GM21447 (cell line): ENCODE results near the gene WWOX.

Experiments used
- ATAC-seq: cut with Tn5 transposase; IDR thresholded peaks from one replicate; pipeline ENCODE4 v1.9.1; 2021; ENCODE audit not compliant: unreplicated experiment

Gene WWOX

GRCh38 chr16:78455861-78456260, 356.4 kb downstream of the WWOX start:
- no peak for ATAC-seq

DNA sequence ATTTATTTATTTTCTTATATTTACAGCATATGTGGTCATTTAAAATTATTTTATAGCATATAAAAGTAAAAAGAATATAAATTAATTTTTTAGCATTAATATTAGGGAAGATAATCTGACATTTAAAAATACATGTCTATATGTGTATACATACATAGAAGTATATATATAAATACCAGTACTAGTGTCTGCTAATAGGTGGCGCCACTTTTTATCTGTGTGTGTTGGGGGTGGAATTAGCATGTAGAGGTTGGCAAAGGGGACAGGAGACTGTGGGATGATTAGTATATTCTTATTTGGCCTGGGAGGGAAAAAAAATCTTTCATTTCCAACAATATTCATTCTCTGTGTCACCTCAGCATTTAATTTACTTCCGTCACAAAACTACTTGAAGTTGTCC, 359.1 kb downstream of the WWOX start:
- ATAC-seq: no peak

DNA sequence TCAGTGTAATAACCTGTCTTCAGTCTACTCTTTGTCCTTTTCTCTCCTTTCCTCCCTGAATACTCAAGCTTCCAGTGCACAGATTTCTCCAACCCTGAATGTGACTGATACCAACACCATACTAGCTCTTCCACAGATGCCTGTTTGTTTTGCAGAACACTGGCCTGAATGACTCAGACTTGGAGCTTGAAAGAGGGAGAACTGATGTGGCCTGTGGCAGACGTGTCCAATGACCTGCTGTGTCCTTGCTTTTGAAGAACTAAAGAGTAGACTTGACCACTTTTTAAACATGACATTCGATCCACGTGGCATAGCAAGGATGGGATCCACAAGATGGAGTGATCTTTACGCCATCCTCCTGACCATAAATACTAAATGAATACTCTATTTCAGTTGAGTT, 361.0 kb downstream of the WWOX start:
- ATAC-seq: no peak

DNA sequence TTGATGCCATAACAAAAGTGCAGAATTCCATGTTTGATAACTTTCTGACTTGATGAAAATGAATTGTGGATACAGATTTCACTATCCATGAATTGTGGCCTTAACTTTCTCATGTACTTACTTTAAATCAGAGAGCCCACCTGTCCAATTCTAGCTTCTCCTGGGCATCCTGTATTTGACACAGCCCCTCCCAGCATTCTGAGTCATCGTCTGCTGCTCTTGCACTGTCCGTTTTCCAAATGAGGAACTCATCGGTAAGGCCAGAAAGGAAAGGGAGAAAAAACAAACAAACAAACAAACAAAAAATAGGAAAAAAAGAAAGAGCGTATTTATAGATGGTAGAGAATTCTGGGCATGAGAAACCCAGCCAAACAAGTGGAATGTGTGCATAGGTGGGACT, 361.6 kb downstream of the WWOX start:
- no peak for ATAC-seq

GRCh38 chr16:78461496-78462287, 362.2 kb downstream of the WWOX start:
- ATAC-seq: no peak

DNA sequence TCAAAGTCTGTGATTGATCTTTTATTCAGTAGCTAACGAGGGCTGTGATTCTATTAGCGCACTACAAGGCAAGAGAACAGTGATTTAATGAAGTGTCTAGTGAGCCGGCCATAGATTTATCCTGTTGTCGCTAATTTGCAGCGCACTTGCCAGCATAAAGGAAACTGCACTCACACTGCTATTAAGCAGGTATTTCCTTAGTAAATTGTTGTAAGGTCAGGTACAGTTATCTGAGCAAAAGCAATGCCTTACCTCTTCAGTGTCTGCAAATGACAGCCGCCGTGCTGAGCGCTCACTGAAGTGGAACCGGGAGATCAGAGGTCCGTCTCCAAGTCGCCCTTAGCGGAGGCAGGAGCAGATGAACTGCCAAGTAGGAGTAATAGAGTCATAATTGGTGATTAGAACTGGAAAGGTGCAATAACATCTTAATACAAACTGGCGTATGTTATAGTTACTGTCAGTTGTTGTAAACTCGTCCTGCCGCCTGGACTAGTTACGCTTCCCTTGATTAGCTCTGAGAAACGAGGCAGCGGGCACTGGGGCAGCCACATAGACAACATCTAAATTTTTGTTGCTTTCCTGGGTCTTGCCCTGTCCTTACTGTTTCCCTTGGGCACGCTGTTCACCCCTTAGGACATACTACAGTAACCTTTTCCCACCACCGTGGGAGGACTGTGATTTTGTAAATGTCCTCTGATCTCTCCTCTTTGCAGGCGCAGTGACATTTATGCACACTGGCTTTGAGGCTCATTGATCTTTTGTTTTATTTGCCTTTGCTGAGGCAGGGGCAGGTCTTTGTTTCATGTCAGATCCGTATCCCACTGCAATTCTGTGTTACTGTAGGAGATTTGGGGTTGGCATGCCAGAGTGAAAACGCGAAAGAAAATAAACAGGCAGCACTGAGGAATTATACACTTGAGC, 363.1 kb downstream of the WWOX start:
- no peak for ATAC-seq

- ATAC-seq: no peak
Observed at GRCh38 chr16:78463591-78463990, 364.1 kb downstream of the WWOX start.

DNA sequence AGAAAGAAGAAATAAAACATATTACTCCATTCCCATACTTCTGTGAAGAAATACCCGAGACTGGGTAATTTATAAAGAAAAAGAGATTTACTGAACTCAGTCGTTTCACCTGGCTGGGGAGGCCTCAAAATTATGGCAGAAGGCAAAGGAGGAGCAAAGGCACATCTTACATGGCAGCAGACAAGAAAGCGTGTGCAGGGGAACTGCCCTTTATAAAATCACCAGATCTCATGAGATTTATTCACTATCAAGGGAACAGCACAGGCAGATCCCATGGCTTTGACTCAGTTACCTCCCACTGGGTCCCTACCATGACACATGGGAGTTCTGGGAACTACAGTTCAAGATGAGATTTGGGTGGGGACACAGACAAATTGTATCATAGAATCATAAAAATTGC, 365.4 kb downstream of the WWOX start:
- ATAC-seq: no peak

- no peak for ATAC-seq
Observed at GRCh38 chr16:78465730-78466129, 366.3 kb downstream of the WWOX start.

DNA sequence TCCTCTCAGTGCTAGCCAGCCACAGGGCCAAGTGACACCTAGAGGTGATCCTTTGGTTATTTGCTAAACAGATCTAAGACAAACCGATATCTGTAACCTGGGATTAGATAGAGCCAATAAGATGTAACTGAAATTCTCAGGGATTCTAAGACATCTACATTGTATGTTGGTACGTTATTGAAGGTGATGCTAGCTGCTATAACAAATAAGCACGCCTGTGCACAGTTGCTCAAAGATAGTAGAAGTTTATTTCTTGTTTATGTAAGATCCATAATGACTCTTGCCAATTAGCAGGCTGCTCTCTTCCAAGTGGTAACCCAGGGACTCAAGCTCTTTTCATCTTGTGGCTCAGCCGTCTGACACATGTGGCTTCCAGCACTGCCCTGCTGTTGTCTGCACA, 370.3 kb downstream of the WWOX start:
- no peak for ATAC-seq

DNA sequence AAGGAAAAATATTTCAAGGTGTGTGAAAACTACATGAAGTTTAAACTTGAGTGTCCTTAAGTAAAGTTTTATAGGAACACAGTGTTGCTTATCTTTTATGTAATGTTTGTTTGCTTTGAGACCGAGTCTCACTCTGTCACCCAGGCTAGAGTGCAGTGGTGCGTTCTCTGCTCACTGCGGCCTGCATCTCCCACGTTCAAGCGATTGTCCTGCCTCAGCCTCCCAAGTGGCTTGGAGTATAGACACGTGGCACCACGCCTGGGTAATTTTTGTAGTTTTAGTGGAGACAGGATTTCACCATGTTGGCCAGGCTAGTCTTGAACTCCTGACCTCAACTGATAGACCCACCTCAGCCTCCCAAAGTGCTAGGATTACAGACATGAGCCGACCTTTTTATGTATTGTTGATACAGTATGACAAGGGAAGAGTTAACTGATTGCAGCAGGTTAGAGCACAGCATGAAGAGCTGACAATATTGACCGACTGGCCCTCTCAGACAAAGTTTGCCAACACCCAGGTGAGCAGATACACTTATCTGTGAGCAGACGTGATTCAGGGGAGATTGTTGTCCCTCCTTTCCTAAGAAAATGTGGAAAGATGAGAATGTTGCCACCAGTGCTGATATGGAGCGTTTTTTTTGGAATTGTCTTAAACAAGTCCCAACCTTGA, 373.7 kb downstream of the WWOX start:
- ATAC-seq: no peak

GRCh38 chr16:78474762-78475161, 375.3 kb downstream of the WWOX start:
- peak; percentile 74 for ATAC-seq

DNA sequence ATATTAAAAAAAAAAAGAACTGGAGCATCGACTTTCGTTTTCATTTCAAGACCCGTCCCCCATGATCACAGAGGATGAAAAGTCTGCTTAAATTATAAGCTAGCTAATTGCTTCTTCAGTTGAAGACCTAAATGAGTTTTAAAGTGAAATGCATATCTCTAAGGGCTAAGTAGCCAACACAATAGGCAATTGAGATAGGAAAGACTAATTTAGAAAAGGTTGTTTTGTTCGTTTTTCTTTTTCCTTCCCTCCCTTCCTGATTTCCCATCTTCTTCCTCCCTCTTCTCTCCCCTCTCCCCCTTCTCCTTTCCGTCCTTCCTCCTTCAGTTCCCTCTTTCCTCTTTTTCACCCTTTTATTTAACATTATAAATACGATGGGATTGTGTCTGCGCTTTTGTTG, 377.2 kb downstream of the WWOX start:
- no peak for ATAC-seq

DNA sequence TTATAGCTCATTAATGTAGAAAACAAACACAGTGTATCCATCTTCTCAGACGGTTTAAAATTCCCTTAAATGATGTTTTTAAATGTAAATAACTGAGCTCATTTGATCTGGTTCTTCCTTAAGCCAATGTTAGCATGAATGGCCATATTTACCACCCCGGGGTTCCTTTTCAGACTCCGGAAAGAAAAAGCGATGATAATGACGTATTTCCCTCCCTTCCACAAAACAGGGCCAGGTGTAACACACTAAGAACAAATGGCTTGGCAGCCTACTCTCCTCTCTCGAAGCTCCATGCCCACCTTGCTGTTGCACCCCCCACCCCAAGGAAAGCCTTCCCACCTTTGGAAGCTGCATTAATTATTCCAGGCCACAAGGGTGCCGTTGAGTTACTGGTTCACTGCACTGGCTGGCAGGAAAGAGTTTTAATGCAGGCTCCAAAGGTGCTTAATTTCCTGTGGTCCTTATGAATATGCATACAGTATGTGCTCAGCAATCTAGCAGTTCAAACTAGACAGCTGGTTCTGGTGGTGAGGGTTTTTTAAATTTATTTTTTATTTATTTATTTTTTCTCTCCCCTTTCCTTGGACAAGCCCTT, 378.9 kb downstream of the WWOX start:
- ATAC-seq: no peak

DNA sequence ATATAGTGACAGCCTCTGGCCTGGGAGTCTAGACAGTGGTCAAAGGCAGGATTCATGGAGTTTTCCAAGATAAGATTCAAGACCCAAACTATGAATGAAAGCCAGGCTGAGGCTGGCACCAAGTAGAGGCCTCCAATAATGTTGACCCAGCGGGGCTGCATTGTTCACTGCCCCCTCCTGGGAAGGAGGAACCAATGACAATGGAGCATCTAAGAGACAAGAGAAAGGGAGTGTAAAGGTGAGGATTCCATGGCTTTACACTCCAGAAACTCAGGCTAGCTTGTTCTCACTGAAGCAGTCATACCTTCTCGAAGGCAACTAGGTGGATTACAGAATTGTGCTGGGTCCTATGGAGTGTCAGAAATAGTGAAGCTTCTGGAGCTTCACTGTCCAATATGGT, 380.3 kb downstream of the WWOX start:
- no peak for ATAC-seq

GRCh38 chr16:78480588-78480987, 381.1 kb downstream of the WWOX start:
- ATAC-seq: no peak

DNA sequence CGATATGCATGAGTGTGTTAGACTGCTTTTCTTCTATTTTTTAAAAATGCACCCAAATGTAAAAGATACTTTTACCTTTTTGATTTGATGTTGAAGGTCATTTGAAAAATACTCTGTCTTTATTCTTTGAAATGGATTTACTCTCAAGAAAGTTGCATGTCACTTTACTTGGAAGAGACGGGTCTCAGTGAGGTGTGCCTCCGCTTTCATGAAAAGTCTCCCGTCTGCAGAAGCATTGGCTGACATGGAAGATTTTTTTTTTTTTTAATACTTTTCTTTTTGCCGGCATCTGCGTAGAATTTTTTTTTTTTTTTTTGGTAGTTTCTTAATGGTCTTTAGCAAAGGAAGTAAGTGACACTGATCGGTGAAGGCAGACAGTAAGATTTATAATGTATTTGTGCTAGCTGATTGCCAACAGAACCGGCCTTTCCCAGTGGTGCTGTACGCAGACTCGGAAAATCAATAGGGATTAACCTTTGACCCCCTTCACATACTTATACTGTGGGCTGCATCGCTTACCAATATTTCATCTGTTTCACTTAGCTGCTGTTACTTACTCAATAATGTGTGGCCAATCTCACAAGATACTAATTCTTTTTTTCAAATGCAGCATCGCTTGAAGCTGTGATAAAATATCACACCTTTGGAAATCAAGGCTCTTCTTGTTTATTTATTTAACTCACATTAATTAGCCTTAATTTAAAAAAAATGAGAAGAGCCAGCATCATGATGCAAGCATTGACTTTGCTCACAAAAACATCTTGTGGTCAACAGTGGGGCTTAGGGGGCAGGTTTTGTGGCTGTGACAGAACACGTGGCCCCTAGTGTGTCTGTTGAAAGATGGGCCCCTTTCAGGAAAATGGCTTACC, 383.9 kb downstream of the WWOX start:
- ATAC-seq: no peak

GRCh38 chr16:78484509-78485058, 385.1 kb downstream of the WWOX start:
- ATAC-seq: no peak

GRCh38 chr16:78485188-78485916, 385.9 kb downstream of the WWOX start:
- no peak for ATAC-seq
